Adrenal gland (tissue), 5 donors: ENCODE results near the gene NNAT.

Source experiments
- POLR2A ChIP-seq, 2 donors: fragments of 450-650 bp; IDR thresholded peaks; one replicate each; pipeline ENCODE4 v1.6.1; 2017; ENCODE audit warnings: antibody characterized with exemption in 2 of 2, mild to moderate bottlenecking in 2 of 2, moderate library complexity in 1 of 2
- TF ChIP-seq, protein P1 (sequence below), 6 experiments: fragments of 450-650 bp in 4 of 6; fragments of 200-600 bp in 2 of 6; sonication (generic) in 1 of 6; IDR thresholded peaks; 1 replicate in 5 of 6; 2 replicates in 1 of 6; pipeline versions ENCODE4 v1.5.1 to v1.8.0; 2016 to 2021; ENCODE audit warnings: antibody characterized with exemption in 6 of 6, mild to moderate bottlenecking in 2 of 6, moderate library complexity in 1 of 6
- donor health status: DM: no; HTN: no; CAD: no.

DNA sequence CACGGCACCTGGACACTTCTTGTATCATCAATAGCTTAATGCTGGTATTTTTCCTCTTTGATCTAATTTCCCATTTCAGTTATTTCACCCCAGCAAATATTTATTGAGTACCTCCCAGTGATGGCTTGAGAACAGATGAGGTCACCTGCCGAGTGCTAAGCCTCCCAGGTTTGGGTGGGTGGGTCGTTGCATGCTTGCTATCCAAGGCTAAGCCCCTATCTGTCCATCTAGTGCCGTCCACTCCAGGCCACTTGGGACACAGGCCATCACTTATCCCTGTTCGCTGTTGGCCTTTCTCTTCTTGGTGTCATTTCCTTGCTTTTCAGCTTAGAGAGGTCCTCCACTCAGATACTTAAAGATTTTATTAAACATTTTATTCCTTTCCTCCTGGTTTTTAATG lies 10.8 kb upstream of the NNAT start:
- TF ChIP-seq, protein P1, sequence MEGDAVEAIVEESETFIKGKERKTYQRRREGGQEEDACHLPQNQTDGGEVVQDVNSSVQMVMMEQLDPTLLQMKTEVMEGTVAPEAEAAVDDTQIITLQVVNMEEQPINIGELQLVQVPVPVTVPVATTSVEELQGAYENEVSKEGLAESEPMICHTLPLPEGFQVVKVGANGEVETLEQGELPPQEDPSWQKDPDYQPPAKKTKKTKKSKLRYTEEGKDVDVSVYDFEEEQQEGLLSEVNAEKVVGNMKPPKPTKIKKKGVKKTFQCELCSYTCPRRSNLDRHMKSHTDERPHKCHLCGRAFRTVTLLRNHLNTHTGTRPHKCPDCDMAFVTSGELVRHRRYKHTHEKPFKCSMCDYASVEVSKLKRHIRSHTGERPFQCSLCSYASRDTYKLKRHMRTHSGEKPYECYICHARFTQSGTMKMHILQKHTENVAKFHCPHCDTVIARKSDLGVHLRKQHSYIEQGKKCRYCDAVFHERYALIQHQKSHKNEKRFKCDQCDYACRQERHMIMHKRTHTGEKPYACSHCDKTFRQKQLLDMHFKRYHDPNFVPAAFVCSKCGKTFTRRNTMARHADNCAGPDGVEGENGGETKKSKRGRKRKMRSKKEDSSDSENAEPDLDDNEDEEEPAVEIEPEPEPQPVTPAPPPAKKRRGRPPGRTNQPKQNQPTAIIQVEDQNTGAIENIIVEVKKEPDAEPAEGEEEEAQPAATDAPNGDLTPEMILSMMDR (IDR thresholded peaks at IDR 0.05), result no peak
- TF ChIP-seq POLR2A (IDR thresholded peaks at IDR 0.05), result no peak
